GM23338 (cell line): ENCODE results near the gene SPEF1. TPM values are rescaled to one million over a fixed set of nuclear protein-coding genes. Genes with fewer than 3 reads are reported as not detected.

ENCODE experiments used
- ATAC-seq: fragments of 200-7000 bp; cut with Tn5 transposase; 3 replicates; pipeline ENCODE4 v1.9.1; 2020
- DNase-seq: peaks from one replicate; pipeline ENCODE4 v3.0.0-alpha.2; 2015; ENCODE audit warnings: low spot score
- H2AFZ ChIP-seq: fragments of 200-600 bp; sonication (generic); 2 replicates; pipeline ENCODE4 v1.8.0; 2016; ENCODE audit warnings: antibody characterized with exemption, mild to moderate bottlenecking, moderate library complexity
- H3F3A ChIP-seq: fragments of 200-600 bp; sonication (generic); replicated peaks from 2 replicates; pipeline ENCODE4 v1.8.0; 2017; ENCODE audit warnings: antibody characterized with exemption, mixed run types, low read depth
- H3K27ac ChIP-seq: fragments of 200-600 bp; sonication (generic); 2 replicates; pipeline ENCODE4 v1.6.1; 2016; ENCODE audit warnings: low read depth
- H3K27me3 ChIP-seq: fragments of 200-600 bp; sonication (generic); 2 replicates; pipeline ENCODE4 v1.8.0; 2016; ENCODE audit warnings: mild to moderate bottlenecking, mixed run types, moderate library complexity; ENCODE audit not compliant: insufficient read depth
- H3K36me3 ChIP-seq: fragments of 200-600 bp; sonication (generic); 2 replicates; pipeline ENCODE4 v1.8.0; 2016; ENCODE audit warnings: mild to moderate bottlenecking; ENCODE audit not compliant: insufficient read depth
- H3K4me1 ChIP-seq: fragments of 200-600 bp; sonication (generic); 2 replicates; pipeline ENCODE4 v1.8.0; 2016; ENCODE audit warnings: mild to moderate bottlenecking, moderate library complexity; ENCODE audit not compliant: insufficient read depth
- H3K4me2 ChIP-seq: fragments of 200-600 bp; sonication (generic); 2 replicates; pipeline ENCODE4 v1.7.1; 2017; ENCODE audit warnings: mixed run types
- H3K4me3 ChIP-seq: fragments of 200-600 bp; sonication (generic); 2 replicates; pipeline ENCODE4 v1.6.1; 2016; ENCODE audit warnings: mixed run types
- H3K79me2 ChIP-seq: fragments of 200-600 bp; sonication (generic); replicated peaks from 2 replicates; pipeline ENCODE4 v1.8.0; 2017; ENCODE audit warnings: mild to moderate bottlenecking; ENCODE audit not compliant: insufficient read depth
- H3K9me2 ChIP-seq: fragments of 200-600 bp; sonication (generic); 2 replicates; pipeline ENCODE4 v1.8.0; 2017; ENCODE audit not compliant: insufficient read depth
- H4K20me1 ChIP-seq: fragments of 200-600 bp; sonication (generic); replicated peaks from 2 replicates; pipeline ENCODE4 v1.8.0; 2017; ENCODE audit warnings: mild to moderate bottlenecking; ENCODE audit not compliant: insufficient read depth
- H3K27ac Mint-ChIP-seq: 2 replicates; pipeline ENCODE4 v1.8.0; 2020; ENCODE audit warnings: inconsistent platforms, mild to moderate bottlenecking, moderate library complexity, mixed read lengths
- H3K27me3 Mint-ChIP-seq: 3 replicates; pipeline ENCODE4 v1.8.0; 2022; ENCODE audit warnings: low read depth, mild to moderate bottlenecking, moderate library complexity, mixed read lengths, inconsistent platforms; ENCODE audit not compliant: insufficient read depth, poor library complexity
- H3K36me3 Mint-ChIP-seq: 3 replicates; pipeline ENCODE4 v1.8.0; 2021; ENCODE audit warnings: low read depth, mild to moderate bottlenecking, inconsistent platforms, moderate library complexity, mixed read lengths
- H3K4me1 Mint-ChIP-seq: 3 replicates; pipeline ENCODE4 v1.8.0; 2020; ENCODE audit warnings: mild to moderate bottlenecking, inconsistent platforms, mixed read lengths
- H3K4me3 Mint-ChIP-seq: 3 replicates; pipeline ENCODE4 v1.8.0; 2021; ENCODE audit warnings: moderate library complexity, mild to moderate bottlenecking, inconsistent platforms, mixed read lengths
- H3K9me3 Mint-ChIP-seq: 3 replicates; pipeline ENCODE4 v1.8.0; 2020; ENCODE audit warnings: moderate library complexity, mild to moderate bottlenecking, inconsistent platforms, mixed read lengths
- CREB1 ChIP-seq: fragments of 250-450 bp; sonication (Bioruptor Pico); IDR thresholded peaks from 2 replicates; pipeline ENCODE4 v1.5.0; 2020; ENCODE audit warnings: low read depth, mild to moderate bottlenecking, moderate library complexity
- CTCF ChIP-seq, 2 experiments: fragments of 200-600 bp in 1 of 2; sonication (generic) in 1 of 2; conservative IDR thresholded peaks; 2 replicates each; pipeline versions ENCODE4 v1.5.1 to v1.6.1; 2016 to 2017; ENCODE audit warnings: antibody characterized with exemption in 2 of 2, low read depth in 2 of 2, mild to moderate bottlenecking in 2 of 2, moderate library complexity in 1 of 2
- ETS1 ChIP-seq: IDR thresholded peaks from 2 replicates; pipeline ENCODE4 v1.6.1; 2016; ENCODE audit warnings: antibody characterized with exemption
- EZH2 ChIP-seq: fragments of 200-600 bp; sonication (generic); IDR thresholded peaks from one replicate; pipeline ENCODE4 v1.8.0; 2017; ENCODE audit warnings: antibody characterized with exemption, mild to moderate bottlenecking, low read depth; ENCODE audit not compliant: unreplicated experiment
- EZH2phosphoT487 ChIP-seq: fragments of 200-600 bp; sonication (generic); IDR thresholded peaks from one replicate; pipeline ENCODE4 v1.8.1; 2018; ENCODE audit warnings: antibody characterized with exemption; ENCODE audit not compliant: unreplicated experiment
- JUNB ChIP-seq: IDR thresholded peaks from one replicate; pipeline ENCODE4 v1.6.1; 2016; ENCODE audit warnings: antibody characterized with exemption; ENCODE audit not compliant: unreplicated experiment
- NANOG ChIP-seq: IDR thresholded peaks from 2 replicates; pipeline ENCODE4 v1.6.1; 2016; ENCODE audit warnings: antibody characterized with exemption, borderline replicate concordance
- POLR2AphosphoS5 ChIP-seq: IDR thresholded peaks from 2 replicates; pipeline ENCODE4 v1.6.1; 2016; ENCODE audit warnings: antibody characterized with exemption, low read depth
- REST ChIP-seq: IDR thresholded peaks from one replicate; pipeline ENCODE4 v1.6.1; 2018; ENCODE audit warnings: antibody characterized with exemption; ENCODE audit not compliant: unreplicated experiment
- STAT1 ChIP-seq: IDR thresholded peaks from one replicate; pipeline ENCODE4 v1.6.1; 2016; ENCODE audit warnings: antibody characterized with exemption; ENCODE audit not compliant: unreplicated experiment
- ZNF114 ChIP-seq: fragments of 250-450 bp; sonication (Bioruptor Pico); IDR thresholded peaks from 2 replicates; pipeline ENCODE4 v1.5.0; 2020; ENCODE audit warnings: mild to moderate bottlenecking, moderate library complexity
- ZNF331 ChIP-seq: fragments of 250-450 bp; sonication (Bioruptor Pico); IDR thresholded peaks from 2 replicates; pipeline ENCODE4 v1.5.0; 2020; ENCODE audit warnings: low read depth, mild to moderate bottlenecking, moderate library complexity
- ZNF462 ChIP-seq: fragments of 250-450 bp; sonication (Bioruptor Pico); IDR thresholded peaks from 2 replicates; pipeline ENCODE4 v1.5.0; 2020; ENCODE audit warnings: mild to moderate bottlenecking, moderate library complexity
- polyA plus RNA-seq: library from polyadenylated mRNA; unstranded; fragments of >200 nt; fragmentation: Nextera tagmentation; extraction: Ambion mirVana; gene quantifications from 2 replicates; pipeline ENCODE4 v1.2.1, GENCODE V29; 2016
- total RNA-seq: library from RNA; depleted of rRNA; stranded (reverse); fragments of >200 nt; shearing (Covaris generic); gene quantifications from 2 replicates; pipeline ENCODE4 v1.2.3, GENCODE V29; 2014

Gene SPEF1
- total and polyA plus RNA-seq, 2 experiments from 2014 or later = 0.68 to 0.69 TPM

- Mint-ChIP-seq H3K27me3 (peaks cover 25% of the 10 kb centered on the region), H3K4me1 (peaks cover 30% of the 10 kb centered on the region), H3K4me3 (no peak overlapping the region), H3K36me3 (peaks cover 6% of the 10 kb centered on the region), H3K9me3 (no peaks in the 10 kb centered on the region), H3K27ac (no peak overlapping the region)
- DNase-seq = no peak
- no peak overlapping the region for H3K27ac ChIP-seq
- no peak overlapping the region for H2AFZ ChIP-seq
- H3K79me2 ChIP-seq = no peaks in the 10 kb centered on the region; the same call in 1 of the 2 replicates
- H4K20me1 ChIP-seq = peaks cover 25% of the 10 kb centered on the region
- H3K27me3 ChIP-seq = peaks cover 44% of the 10 kb centered on the region
- H3K9me2 ChIP-seq = no peaks in the 10 kb centered on the region
- H3F3A ChIP-seq = peaks cover 7% of the 10 kb centered on the region; the same call in 1 of the 2 replicates
- ATAC-seq = no peak
- H3K4me3 ChIP-seq = no peak overlapping the region
- peaks cover 13% of the 10 kb centered on the region; the same call in 1 of the 2 replicates for H3K4me1 ChIP-seq
- no peaks in the 10 kb centered on the region for H3K36me3 ChIP-seq
- TF ChIP-seq EZH2phosphoT487 = no peak
- TF ChIP-seq ETS1 = no peak
- no peak for TF ChIP-seq ZNF331 (CRISPR knock-in tag)
- no peak for TF ChIP-seq NANOG
- TF ChIP-seq POLR2AphosphoS5 = no peak
- TF ChIP-seq ZNF114 (CRISPR knock-in tag) = no peak
- TF ChIP-seq EZH2 = no peak
- TF ChIP-seq CREB1 (CRISPR knock-in tag) = no peak
- TF ChIP-seq CTCF (conservative IDR thresholded peaks at IDR 0.05; ENCODE audit: low read depth in 2 of 2) = no peak
- TF ChIP-seq ZNF462 (CRISPR knock-in tag) = no peak
- no peak for TF ChIP-seq STAT1
- no peak for TF ChIP-seq REST
- no peak for TF ChIP-seq JUNB
- H3K4me2 ChIP-seq = no peak overlapping the region
Observed at GRCh38 chr20:3782597-3782996, 1.3 kb upstream of the SPEF1 start.
